ENCODE measurements around the gene SOBP. TPM values are rescaled to one million over a fixed set of nuclear protein-coding genes. Genes with fewer than 3 reads are reported as not detected.

The SOBP gene
- total RNA-seq, 3 donors from 2014 or later = 5.6 to 8.2 (median 7.0) TPM

- no peaks in the 10 kb centered on the region for H3K36me3 ChIP-seq
These were observed 143.9 kb downstream of the SOBP start for GRCh38 chr6:107633680-107634323.

GRCh38 chr6:107634324-107635056 lies 144.6 kb downstream of the SOBP start:
- Histone ChIP-seq H3K27ac (no peak overlapping the region), H3K27me3 (peaks cover 2 to 6% of the 10 kb centered on the region in 2 donors), H3K9me3 (no peaks in the 10 kb centered on the region), H3K4me1 (no peaks in the 10 kb centered on the region), H3K4me3 (peak overlapping the region; percentile 2 to 61 (median 29)), H3K36me3 (no peaks in the 10 kb centered on the region)
- TF ChIP-seq POLR2A (IDR thresholded peaks at IDR 0.05) (no peak), POLR2AphosphoS5 (IDR thresholded peaks at IDR 0.05) (no peak), CTCF (IDR thresholded peaks at IDR 0.05) (no peak)
- no peak for DNase-seq (ENCODE audit: low spot score in 2 of 2)
- intact Hi-C loops (cut with DNase I; ENCODE audit: low total_unique reads) = no loop called here

More at GRCh38 chr6:107633680-107634323, 143.9 kb downstream of the SOBP start:
- TF ChIP-seq POLR2A (IDR thresholded peaks at IDR 0.05) (no peak), CTCF (IDR thresholded peaks at IDR 0.05) (no peak), POLR2AphosphoS5 (IDR thresholded peaks at IDR 0.05) (no peak)
- Histone ChIP-seq H3K27ac (no peak overlapping the region), H3K4me1 (no peaks in the 10 kb centered on the region), H3K27me3 (peaks cover 2 to 6% of the 10 kb centered on the region in 2 donors), H3K9me3 (no peaks in the 10 kb centered on the region), H3K4me3 (no peak overlapping the region)
- DNase-seq (ENCODE audit: low spot score in 2 of 2) = no peak
- intact Hi-C loops (cut with DNase I; ENCODE audit: low total_unique reads) = no loop called here

DNA sequence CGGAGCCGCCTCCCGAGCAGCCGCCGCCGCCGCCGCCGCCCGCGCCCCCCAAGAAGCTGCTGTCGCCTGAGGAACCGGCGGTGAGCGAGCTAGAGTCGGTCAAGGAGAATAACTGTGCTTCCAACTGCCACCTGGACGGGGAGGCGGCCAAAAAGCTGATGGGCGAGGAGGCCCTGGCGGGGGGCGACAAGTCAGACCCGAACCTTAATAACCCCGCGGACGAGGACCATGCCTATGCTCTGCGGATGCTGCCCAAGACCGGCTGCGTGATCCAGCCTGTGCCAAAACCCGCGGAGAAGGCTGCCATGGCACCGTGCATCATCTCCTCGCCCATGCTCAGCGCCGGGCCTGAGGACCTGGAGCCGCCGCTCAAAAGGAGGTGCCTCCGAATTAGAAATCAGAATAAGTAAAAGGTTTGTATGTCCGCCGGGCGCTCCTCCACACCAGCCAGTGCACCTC lies 145.2 kb downstream of the SOBP start:
- H3K4me1 ChIP-seq = no peaks in the 10 kb centered on the region
- H3K36me3 ChIP-seq = no peaks in the 10 kb centered on the region
- TF ChIP-seq CTCF (IDR thresholded peaks at IDR 0.05) (no peak), POLR2AphosphoS5 (IDR thresholded peaks at IDR 0.05) (no peak), POLR2A (IDR thresholded peaks at IDR 0.05) (no peak)
- DNase-seq (ENCODE audit: low spot score in 2 of 2) = no peak
- H3K9me3 ChIP-seq = no peaks in the 10 kb centered on the region
- H3K27ac ChIP-seq = no peak overlapping the region
- H3K27me3 ChIP-seq = peaks cover 2 to 6% of the 10 kb centered on the region in 2 donors
- H3K4me3 ChIP-seq = peak overlapping the region in 2 of 3 donors; percentile 29 to 61
- intact Hi-C loops (cut with DNase I; ENCODE audit: low total_unique reads) = no loop called here

DNA sequence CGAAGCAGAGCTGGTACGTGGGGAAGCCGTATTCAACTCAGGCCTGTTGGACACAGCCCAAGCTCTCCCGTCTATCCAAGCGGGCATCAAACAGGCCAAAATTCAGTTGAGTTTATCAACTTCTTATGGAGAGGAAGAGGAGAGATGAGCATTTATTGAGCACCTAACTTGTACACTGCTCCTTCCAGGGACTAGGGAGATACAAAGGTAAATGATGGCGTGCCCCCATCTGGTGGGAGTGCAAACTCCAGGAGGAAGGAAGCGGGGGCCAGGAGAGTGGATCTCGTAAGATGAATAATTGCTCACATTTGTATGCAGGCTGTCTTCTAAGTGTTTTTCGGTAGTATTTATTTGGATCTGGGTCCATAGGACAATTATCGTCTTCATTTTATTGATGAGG lies 146.6 kb downstream of the SOBP start:
- intact Hi-C loops (cut with DNase I; ENCODE audit: low total_unique reads) = no loop called here
- H3K27me3 ChIP-seq = peaks cover 2 to 6% of the 10 kb centered on the region in 2 donors
- no peaks in the 10 kb centered on the region for H3K36me3 ChIP-seq
- H3K9me3 ChIP-seq = no peaks in the 10 kb centered on the region
- H3K27ac ChIP-seq = no peak overlapping the region
- no peaks in the 10 kb centered on the region for H3K4me1 ChIP-seq
- no peak for DNase-seq (ENCODE audit: low spot score in 2 of 2)
- TF ChIP-seq POLR2A (IDR thresholded peaks at IDR 0.05) = no peak
- TF ChIP-seq CTCF (IDR thresholded peaks at IDR 0.05) = no peak
- no peak for TF ChIP-seq POLR2AphosphoS5 (IDR thresholded peaks at IDR 0.05)
- H3K4me3 ChIP-seq = no peak overlapping the region

Measured in breast epithelium (tissue), 4 donors.